ENCODE measurements around the gene LDLRAD1.

The LDLRAD1 gene

GRCh38 chr1:54018635-54019034 is 649 bp upstream of the LDLRAD1 start:
- no peak for TF ChIP-seq SUZ12 (IDR thresholded peaks at IDR 0.05)
- no peak for TF ChIP-seq LEF1 (IDR thresholded peaks at IDR 0.05; ENCODE audit: borderline replicate concordance)
- no peak for TF ChIP-seq TARDBP (IDR thresholded peaks at IDR 0.05)
- no peak for TF ChIP-seq FOXM1 (IDR thresholded peaks at IDR 0.05; ENCODE audit: borderline replicate concordance)
- TF ChIP-seq L3MBTL2 (conservative IDR thresholded peaks at IDR 0.05) = no peak
- ChIA-PET CTCF (interaction anchor here (1.1 kb wide), 1 partner anchor 158 kb away, joined by 3 read pairs; no protein-coding TSS in a partner anchor), POLR2A (no interaction called here)
- DNase-seq (ENCODE audit: extremely low spot score) = no peak

DNA sequence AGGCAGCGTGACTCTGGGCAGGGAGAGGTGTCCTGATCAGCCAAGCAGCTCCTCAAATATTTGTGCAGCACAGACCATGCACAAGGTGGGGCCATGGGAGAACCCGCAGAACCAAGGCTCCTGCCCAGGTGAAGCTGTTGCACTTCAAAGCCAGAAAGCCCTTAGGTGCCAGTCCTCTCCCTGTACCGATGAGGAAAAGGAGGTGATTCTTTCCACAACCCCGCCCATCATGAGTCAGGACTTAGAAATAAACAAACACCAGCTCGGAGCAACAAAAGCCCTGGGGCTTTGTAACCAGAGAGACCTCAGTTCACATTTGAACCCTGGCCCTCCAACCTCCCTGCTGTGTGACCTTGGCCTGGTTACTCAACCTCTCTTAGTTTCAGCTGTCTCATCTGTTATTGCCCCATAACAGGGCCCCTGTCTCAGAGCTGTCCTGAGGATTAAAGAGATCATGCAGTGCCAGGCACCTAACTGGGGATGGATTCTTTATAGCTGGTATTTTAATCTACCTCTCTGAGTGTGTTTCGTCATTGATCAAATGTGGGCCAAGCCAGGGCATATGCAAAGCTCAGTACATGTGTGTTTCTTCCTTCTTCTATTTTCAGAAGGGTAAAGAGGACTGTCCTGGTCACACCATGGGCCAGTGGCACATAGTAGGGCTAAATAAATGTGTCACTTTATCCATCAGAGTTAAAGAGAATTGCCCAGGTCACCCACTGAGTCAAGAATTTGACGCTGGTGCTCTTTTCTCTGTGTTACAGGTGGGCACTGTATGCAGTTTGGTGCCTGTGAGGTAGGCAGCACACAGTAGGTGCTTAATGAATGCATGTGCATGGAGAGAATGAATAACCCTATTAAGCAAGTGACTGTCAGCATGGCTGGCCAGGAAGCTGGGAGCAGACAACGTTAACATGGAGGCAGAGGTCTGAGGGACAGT is 1.4 kb downstream of the LDLRAD1 start:
- TF ChIP-seq SUZ12 (IDR thresholded peaks at IDR 0.05) (no peak), FOXM1 (IDR thresholded peaks at IDR 0.05; ENCODE audit: borderline replicate concordance) (no peak), ZNF384 (IDR thresholded peaks at IDR 0.05) (no peak), L3MBTL2 (conservative IDR thresholded peaks at IDR 0.05) (no peak), TARDBP (IDR thresholded peaks at IDR 0.05) (no peak), HDGF (IDR thresholded peaks at IDR 0.05; ENCODE audit: borderline replicate concordance) (no peak), CTBP1 (IDR thresholded peaks at IDR 0.05; ENCODE audit: borderline replicate concordance) (no peak), ARNT (IDR thresholded peaks at IDR 0.05) (no peak), FOXK2 (IDR thresholded peaks at IDR 0.05) (no peak), BHLHE40 (IDR thresholded peaks at IDR 0.05; ENCODE audit: borderline replicate concordance) (no peak)
- CTCF ChIA-PET = no interaction called here
- POLR2A ChIA-PET = no interaction called here
- no peak for DNase-seq (ENCODE audit: extremely low spot score)

DNA sequence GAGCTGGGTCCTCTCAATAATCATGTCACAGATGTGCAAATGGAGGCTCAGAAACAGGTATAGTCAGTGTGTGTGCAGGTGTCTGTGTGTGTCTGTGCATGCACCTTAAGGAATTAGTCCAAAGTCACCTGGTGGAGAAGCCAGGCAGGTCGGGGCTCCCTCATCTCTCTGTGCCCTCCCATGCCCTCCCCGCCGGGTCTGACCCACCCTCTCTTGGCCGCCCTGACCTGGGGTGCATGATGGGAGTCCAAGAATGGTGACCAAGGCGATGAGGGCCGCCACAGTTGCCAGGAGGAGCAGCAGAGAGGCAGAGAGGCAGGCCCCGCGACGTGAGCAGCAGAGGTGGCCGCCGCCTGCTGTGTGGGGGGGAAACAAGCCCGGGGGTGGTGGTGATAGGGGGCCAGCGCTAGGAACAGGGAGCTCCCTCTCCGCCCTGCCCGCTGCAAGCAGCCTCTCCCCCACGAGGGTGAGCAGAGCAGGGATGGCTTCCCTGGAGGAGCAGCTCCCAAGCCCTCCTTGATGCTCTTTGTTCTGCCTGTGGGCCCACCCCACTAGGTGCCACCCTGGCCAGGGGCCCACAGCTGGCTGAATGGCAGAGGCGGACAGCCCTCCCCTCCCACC is 3.9 kb downstream of the LDLRAD1 start:
- TF ChIP-seq SP1 (IDR thresholded peaks at IDR 0.05) (no peak), ZNF384 (IDR thresholded peaks at IDR 0.05) (no peak), ARNT (IDR thresholded peaks at IDR 0.05) (no peak), FOXK2 (IDR thresholded peaks at IDR 0.05) (no peak), CTBP1 (IDR thresholded peaks at IDR 0.05; ENCODE audit: borderline replicate concordance) (no peak), BHLHE40 (IDR thresholded peaks at IDR 0.05; ENCODE audit: borderline replicate concordance) (no peak), ELF4 (IDR thresholded peaks at IDR 0.05) (no peak), LEF1 (IDR thresholded peaks at IDR 0.05; ENCODE audit: borderline replicate concordance) (no peak), L3MBTL2 (conservative IDR thresholded peaks at IDR 0.05) (no peak), HDGF (IDR thresholded peaks at IDR 0.05; ENCODE audit: borderline replicate concordance) (no peak), FOXM1 (IDR thresholded peaks at IDR 0.05; ENCODE audit: borderline replicate concordance) (no peak), FOXA1 (IDR thresholded peaks at IDR 0.05) (no peak), TARDBP (IDR thresholded peaks at IDR 0.05) (no peak), SUZ12 (IDR thresholded peaks at IDR 0.05) (no peak)
- TF ChIP-seq, protein P1, sequence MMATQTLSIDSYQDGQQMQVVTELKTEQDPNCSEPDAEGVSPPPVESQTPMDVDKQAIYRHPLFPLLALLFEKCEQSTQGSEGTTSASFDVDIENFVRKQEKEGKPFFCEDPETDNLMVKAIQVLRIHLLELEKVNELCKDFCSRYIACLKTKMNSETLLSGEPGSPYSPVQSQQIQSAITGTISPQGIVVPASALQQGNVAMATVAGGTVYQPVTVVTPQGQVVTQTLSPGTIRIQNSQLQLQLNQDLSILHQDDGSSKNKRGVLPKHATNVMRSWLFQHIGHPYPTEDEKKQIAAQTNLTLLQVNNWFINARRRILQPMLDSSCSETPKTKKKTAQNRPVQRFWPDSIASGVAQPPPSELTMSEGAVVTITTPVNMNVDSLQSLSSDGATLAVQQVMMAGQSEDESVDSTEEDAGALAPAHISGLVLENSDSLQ (IDR thresholded peaks at IDR 0.05) = no peak
- no peak for DNase-seq (ENCODE audit: extremely low spot score)
- POLR2A ChIA-PET = no interaction called here
- CTCF ChIA-PET = no interaction called here

DNA sequence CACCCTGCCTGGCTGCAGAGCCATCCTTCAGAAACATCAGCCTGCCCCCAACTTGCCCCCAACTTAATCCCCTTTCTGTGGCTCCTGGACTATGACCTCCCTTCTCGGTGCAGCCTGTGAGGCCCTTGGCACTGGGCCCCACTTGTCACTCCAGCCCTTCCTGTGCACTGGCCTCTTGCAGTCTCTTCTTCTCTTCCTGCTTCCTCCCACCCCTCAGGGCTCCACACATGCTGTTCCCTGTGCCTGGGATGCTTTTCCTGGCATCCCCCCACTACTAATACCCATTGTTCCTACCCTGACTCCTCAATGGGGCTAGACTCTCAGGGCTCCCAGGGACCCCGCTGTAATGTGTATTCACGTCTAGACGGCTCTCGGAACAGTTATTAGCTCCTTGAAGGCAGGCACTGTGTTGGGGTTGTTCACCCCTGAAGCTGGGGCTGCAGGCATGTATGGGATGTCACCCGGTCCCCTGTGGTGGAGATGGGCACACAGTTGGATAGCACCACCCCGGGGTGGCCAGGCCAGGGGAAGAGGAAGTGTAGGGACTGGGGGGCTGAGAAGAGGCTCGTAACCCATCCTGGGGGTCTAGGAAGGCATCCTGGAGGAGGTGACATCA is 4.5 kb downstream of the LDLRAD1 start:
- TF ChIP-seq SP1 (IDR thresholded peaks at IDR 0.05) = no peak
- no peak for TF ChIP-seq ZNF384 (IDR thresholded peaks at IDR 0.05)
- no peak for TF ChIP-seq NFRKB (IDR thresholded peaks at IDR 0.05)
- TF ChIP-seq FOXK2 (IDR thresholded peaks at IDR 0.05) = no peak
- TF ChIP-seq FOXM1 (IDR thresholded peaks at IDR 0.05; ENCODE audit: borderline replicate concordance) = no peak
- TF ChIP-seq SUZ12 (IDR thresholded peaks at IDR 0.05) = no peak
- TF ChIP-seq, protein P1 (IDR thresholded peaks at IDR 0.05) = no peak
- TF ChIP-seq ELF4 (IDR thresholded peaks at IDR 0.05) = no peak
- no peak for TF ChIP-seq CTBP1 (IDR thresholded peaks at IDR 0.05; ENCODE audit: borderline replicate concordance)
- TF ChIP-seq LEF1 (IDR thresholded peaks at IDR 0.05; ENCODE audit: borderline replicate concordance) = no peak
- no peak for TF ChIP-seq BHLHE40 (IDR thresholded peaks at IDR 0.05; ENCODE audit: borderline replicate concordance)
- TF ChIP-seq HDGF (IDR thresholded peaks at IDR 0.05; ENCODE audit: borderline replicate concordance) = no peak
- no peak for TF ChIP-seq L3MBTL2 (conservative IDR thresholded peaks at IDR 0.05)
- TF ChIP-seq TARDBP (IDR thresholded peaks at IDR 0.05) = no peak
- no peak for TF ChIP-seq FOXA1 (IDR thresholded peaks at IDR 0.05)
- no peak for TF ChIP-seq ARNT (IDR thresholded peaks at IDR 0.05)
- ChIA-PET POLR2A (no interaction called here), CTCF (no interaction called here)
- no peak for DNase-seq (ENCODE audit: extremely low spot score)

GRCh38 chr1:54012863-54013262 is 5.1 kb downstream of the LDLRAD1 start:
- POLR2A ChIA-PET = no interaction called here
- CTCF ChIA-PET = no interaction called here
- DNase-seq (ENCODE audit: extremely low spot score) = no peak
- TF ChIP-seq NFRKB (IDR thresholded peaks at IDR 0.05) = no peak
- no peak for TF ChIP-seq ARNT (IDR thresholded peaks at IDR 0.05)
- TF ChIP-seq ELF4 (IDR thresholded peaks at IDR 0.05) = no peak
- TF ChIP-seq CTBP1 (IDR thresholded peaks at IDR 0.05; ENCODE audit: borderline replicate concordance) = no peak
- no peak for TF ChIP-seq LEF1 (IDR thresholded peaks at IDR 0.05; ENCODE audit: borderline replicate concordance)
- no peak for TF ChIP-seq L3MBTL2 (conservative IDR thresholded peaks at IDR 0.05)

GRCh38 chr1:54012008-54012325 is 6.0 kb downstream of the LDLRAD1 start:
- DNase-seq (ENCODE audit: extremely low spot score) = no peak
- ChIA-PET POLR2A (no interaction called here), CTCF (interaction anchor here (0.5 kb wide), 1 partner anchor 150 kb away, joined by 3 read pairs; no protein-coding TSS in a partner anchor)
- TF ChIP-seq CTBP1 (IDR thresholded peaks at IDR 0.05; ENCODE audit: borderline replicate concordance) (no peak), SUZ12 (IDR thresholded peaks at IDR 0.05) (no peak), ZNF384 (IDR thresholded peaks at IDR 0.05) (no peak), SP1 (IDR thresholded peaks at IDR 0.05) (no peak), FOXK2 (IDR thresholded peaks at IDR 0.05) (no peak), FOXA1 (IDR thresholded peaks at IDR 0.05) (no peak)
- TF ChIP-seq, protein P1 (IDR thresholded peaks at IDR 0.05) = no peak
